NCI-H774 (cell line): ENCODE measurements around the gene DAB2IP.
A peak's percentile ranks its signal among the peaks of the same experiment; 100 is the strongest.

Experiments used
- DNase-seq: peaks from one replicate; lab custom pipeline; 2025; lab: John Stamatoyannopoulos, UW

The DAB2IP gene

GRCh38 chr9:121703014-121703734 lies 51.7 kb downstream of the DAB2IP start:
- DNase-seq, result no peak

- no peak for DNase-seq
Observed at GRCh38 chr9:121704281-121704680, 52.8 kb downstream of the DAB2IP start.

GRCh38 chr9:121706149-121706750 lies 54.8 kb downstream of the DAB2IP start:
- no peak for DNase-seq

GRCh38 chr9:121707477-121708424 lies 56.3 kb downstream of the DAB2IP start:
- DNase-seq, result no peak

- DNase-seq, result no peak
Observed at GRCh38 chr9:121708768-121709488, 57.5 kb downstream of the DAB2IP start.

GRCh38 chr9:121709798-121710197 lies 58.4 kb downstream of the DAB2IP start:
- no peak for DNase-seq

GRCh38 chr9:121711281-121711680 lies 59.8 kb downstream of the DAB2IP start:
- no peak for DNase-seq

- no peak for DNase-seq
Observed at GRCh38 chr9:121711797-121712196, 60.4 kb downstream of the DAB2IP start.

- no peak for DNase-seq
Observed at GRCh38 chr9:121713400-121714070, 62.1 kb downstream of the DAB2IP start.

GRCh38 chr9:121714075-121714705 lies 62.8 kb downstream of the DAB2IP start:
- DNase-seq, result peak; percentile 14

GRCh38 chr9:121714873-121715272 lies 63.4 kb downstream of the DAB2IP start:
- DNase-seq, result no peak

- no peak for DNase-seq
Observed at GRCh38 chr9:121717141-121717991, 65.9 kb downstream of the DAB2IP start.

GRCh38 chr9:121718084-121718483 lies 66.7 kb downstream of the DAB2IP start:
- no peak for DNase-seq

- DNase-seq, result no peak
Observed at GRCh38 chr9:121718501-121718900, 67.1 kb downstream of the DAB2IP start.

- DNase-seq, result no peak
Observed at GRCh38 chr9:121720311-121721057, 69.0 kb downstream of the DAB2IP start.

GRCh38 chr9:121721058-121721350 lies 69.6 kb downstream of the DAB2IP start:
- no peak for DNase-seq

GRCh38 chr9:121721770-121722169 lies 70.3 kb downstream of the DAB2IP start:
- no peak for DNase-seq

- DNase-seq, result peak; percentile 76
Observed at GRCh38 chr9:121725008-121725775, 73.8 kb downstream of the DAB2IP start.
